Measurements from ENCODE around the gene EML5. TPM values are rescaled to one million over a fixed set of nuclear protein-coding genes. Genes with fewer than 3 reads are reported as not detected.

The EML5 gene
- total RNA-seq, 1 experiment from 2014 or later: 0.37 TPM

GRCh38 chr14:88683119-88683518, 109.6 kb downstream of the EML5 start:
- intact Hi-C loops (cut with micrococcal nuclease): no loop called here
- no peak overlapping the region for H3K27ac Mint-ChIP-seq (ENCODE audit: low read depth, unreplicated experiment)
- no peaks in the 10 kb centered on the region for H3K4me1 Mint-ChIP-seq (ENCODE audit: insufficient read depth, unreplicated experiment)
- H3K27me3 Mint-ChIP-seq (ENCODE audit: insufficient read depth, unreplicated experiment): no peaks in the 10 kb centered on the region
- no TSS peak for BruUV-seq (replicated peaks)
- no peak for DNase-seq (ENCODE audit: unreplicated experiment)
- no peaks in the 10 kb centered on the region for H3K9me3 Mint-ChIP-seq (ENCODE audit: unreplicated experiment)
- no peak overlapping the region for H3K4me3 Mint-ChIP-seq (ENCODE audit: unreplicated experiment)
- TF ChIP-seq CTCF (IDR thresholded peaks at IDR 0.05; ENCODE audit: unreplicated experiment): no peak
- CTCF ChIA-PET: interaction anchor here (0.7 to 4.1 kb wide), 2 partner anchors 16 to 171 kb away, joined by 3 to 20 read pairs; no protein-coding TSS in a partner anchor
- H3K36me3 Mint-ChIP-seq (ENCODE audit: insufficient read depth, unreplicated experiment): no peaks in the 10 kb centered on the region
- POLR2A ChIA-PET: interaction anchor here (0.6 kb wide), 1 partner anchor 1022 kb away, joined by 3 read pairs; no protein-coding TSS in a partner anchor

GRCh38 chr14:88682495-88683114, 110.1 kb downstream of the EML5 start:
- Mint-ChIP-seq H3K36me3 (ENCODE audit: insufficient read depth, unreplicated experiment) (no peaks in the 10 kb centered on the region), H3K4me3 (ENCODE audit: unreplicated experiment) (no peak overlapping the region), H3K27me3 (ENCODE audit: insufficient read depth, unreplicated experiment) (no peaks in the 10 kb centered on the region), H3K9me3 (ENCODE audit: unreplicated experiment) (no peaks in the 10 kb centered on the region), H3K4me1 (ENCODE audit: insufficient read depth, unreplicated experiment) (no peaks in the 10 kb centered on the region), H3K27ac (ENCODE audit: low read depth, unreplicated experiment) (no peak overlapping the region)
- intact Hi-C loops (cut with micrococcal nuclease): no loop called here
- no peak for DNase-seq (ENCODE audit: unreplicated experiment)
- ChIA-PET CTCF (interaction anchor here (0.6 to 4.1 kb wide), 3 partner anchors 15 to 1093 kb away, joined by 3 to 20 read pairs (median 11); partner anchors contain the start of gene EML5), POLR2A (interaction anchor here (0.6 to 1.2 kb wide), 3 partner anchors 20 to 1022 kb away, joined by 3 read pairs; no protein-coding TSS in a partner anchor)
- BruUV-seq (replicated peaks): no TSS peak
- no peak for TF ChIP-seq CTCF (IDR thresholded peaks at IDR 0.05; ENCODE audit: unreplicated experiment)

GRCh38 chr14:88681755-88682494, 110.8 kb downstream of the EML5 start:
- no TSS peak for BruUV-seq (replicated peaks)

More at GRCh38 chr14:88681755-88682494, 110.8 kb downstream of the EML5 start:
- TF ChIP-seq CTCF (IDR thresholded peaks at IDR 0.05; ENCODE audit: unreplicated experiment): no peak
- no peaks in the 10 kb centered on the region for H3K9me3 Mint-ChIP-seq (ENCODE audit: unreplicated experiment)
- no peak overlapping the region for H3K4me3 Mint-ChIP-seq (ENCODE audit: unreplicated experiment)
- intact Hi-C loops (cut with micrococcal nuclease): no loop called here
- H3K27ac Mint-ChIP-seq (ENCODE audit: low read depth, unreplicated experiment): no peak overlapping the region
- H3K4me1 Mint-ChIP-seq (ENCODE audit: insufficient read depth, unreplicated experiment): no peaks in the 10 kb centered on the region
- CTCF ChIA-PET: interaction anchor here (0.6 to 4.1 kb wide), 4 partner anchors 14 to 1092 kb away, joined by 3 to 20 read pairs (median 7); partner anchors contain the start of gene EML5
- H3K27me3 Mint-ChIP-seq (ENCODE audit: insufficient read depth, unreplicated experiment): no peaks in the 10 kb centered on the region
- POLR2A ChIA-PET: interaction anchor here (0.6 to 1.2 kb wide), 2 partner anchors 21 to 109 kb away, joined by 3 read pairs; no protein-coding TSS in a partner anchor
- no peaks in the 10 kb centered on the region for H3K36me3 Mint-ChIP-seq (ENCODE audit: insufficient read depth, unreplicated experiment)
- no peak for DNase-seq (ENCODE audit: unreplicated experiment)

Data from MCF 10A (cell line).